ENCODE measurements around the gene MACROD1. TPM values are rescaled to one million over a fixed set of nuclear protein-coding genes. Genes with fewer than 3 reads are reported as not detected.
A peak's percentile ranks its signal among the peaks of the same experiment; 100 is the strongest.

The MACROD1 gene
- total RNA-seq, 1 donor from 2014 or later = 26.7 TPM

- intact Hi-C loops (cut with micrococcal nuclease) = no loop called here
- H3K9me3 Mint-ChIP-seq = no peaks in the 10 kb centered on the region
- H3K27me3 Mint-ChIP-seq (ENCODE audit: low read depth) = no peaks in the 10 kb centered on the region
- H3K27ac Mint-ChIP-seq = no peak overlapping the region
- no peaks in the 10 kb centered on the region for H3K36me3 Mint-ChIP-seq (ENCODE audit: low read depth)
- no peak for DNase-seq (ENCODE audit: low spot score)
- H3K4me3 Mint-ChIP-seq (ENCODE audit: low read depth) = no peak overlapping the region
- H3K4me1 Mint-ChIP-seq (ENCODE audit: low read depth) = no peaks in the 10 kb centered on the region
Measured at GRCh38 chr11:64084146-64084950, 81.6 kb downstream of the MACROD1 start.

GRCh38 chr11:64083398-64084080 lies 82.4 kb downstream of the MACROD1 start:
- no peaks in the 10 kb centered on the region for H3K9me3 Mint-ChIP-seq
- H3K27ac Mint-ChIP-seq = no peak overlapping the region
- intact Hi-C loops (cut with micrococcal nuclease) = no loop called here
- no peaks in the 10 kb centered on the region for H3K4me1 Mint-ChIP-seq (ENCODE audit: low read depth)
- no peaks in the 10 kb centered on the region for H3K36me3 Mint-ChIP-seq (ENCODE audit: low read depth)
- H3K4me3 Mint-ChIP-seq (ENCODE audit: low read depth) = no peak overlapping the region
- no peak for DNase-seq (ENCODE audit: low spot score)
- H3K27me3 Mint-ChIP-seq (ENCODE audit: low read depth) = no peaks in the 10 kb centered on the region

GRCh38 chr11:64081745-64082442 lies 84.0 kb downstream of the MACROD1 start:
- no peak overlapping the region for H3K4me3 Mint-ChIP-seq (ENCODE audit: low read depth)
- DNase-seq (ENCODE audit: low spot score) = no peak
- no peak overlapping the region for H3K27ac Mint-ChIP-seq
- intact Hi-C loops (cut with micrococcal nuclease) = no loop called here
- H3K27me3 Mint-ChIP-seq (ENCODE audit: low read depth) = no peaks in the 10 kb centered on the region
- no peaks in the 10 kb centered on the region for H3K4me1 Mint-ChIP-seq (ENCODE audit: low read depth)
- no peaks in the 10 kb centered on the region for H3K9me3 Mint-ChIP-seq
- no peaks in the 10 kb centered on the region for H3K36me3 Mint-ChIP-seq (ENCODE audit: low read depth)

- DNase-seq (ENCODE audit: low spot score) = no peak
- Mint-ChIP-seq H3K4me3 (ENCODE audit: low read depth) (no peak overlapping the region), H3K9me3 (no peaks in the 10 kb centered on the region), H3K36me3 (ENCODE audit: low read depth) (no peaks in the 10 kb centered on the region), H3K4me1 (ENCODE audit: low read depth) (no peaks in the 10 kb centered on the region), H3K27ac (no peak overlapping the region), H3K27me3 (ENCODE audit: low read depth) (no peaks in the 10 kb centered on the region)
- intact Hi-C loops (cut with micrococcal nuclease) = no loop called here
Measured at GRCh38 chr11:64080390-64080789, 85.5 kb downstream of the MACROD1 start.

GRCh38 chr11:64078905-64079304 lies 87.0 kb downstream of the MACROD1 start:
- Mint-ChIP-seq H3K27ac (no peak overlapping the region), H3K27me3 (ENCODE audit: low read depth) (no peaks in the 10 kb centered on the region), H3K4me1 (ENCODE audit: low read depth) (peaks cover 3% of the 10 kb centered on the region), H3K9me3 (no peaks in the 10 kb centered on the region), H3K4me3 (ENCODE audit: low read depth) (no peak overlapping the region), H3K36me3 (ENCODE audit: low read depth) (no peaks in the 10 kb centered on the region)
- DNase-seq (ENCODE audit: low spot score) = no peak
- intact Hi-C loops (cut with micrococcal nuclease) = no loop called here

GRCh38 chr11:64078284-64078683 lies 87.6 kb downstream of the MACROD1 start:
- Mint-ChIP-seq H3K36me3 (ENCODE audit: low read depth) (no peaks in the 10 kb centered on the region), H3K4me1 (ENCODE audit: low read depth) (peaks cover 3% of the 10 kb centered on the region), H3K9me3 (no peaks in the 10 kb centered on the region), H3K27me3 (ENCODE audit: low read depth) (no peaks in the 10 kb centered on the region), H3K4me3 (ENCODE audit: low read depth) (no peak overlapping the region), H3K27ac (no peak overlapping the region)
- intact Hi-C loops (cut with micrococcal nuclease) = no loop called here
- DNase-seq (ENCODE audit: low spot score) = no peak

- intact Hi-C loops (cut with micrococcal nuclease) = no loop called here
- Mint-ChIP-seq H3K9me3 (no peaks in the 10 kb centered on the region), H3K27ac (no peak overlapping the region), H3K36me3 (ENCODE audit: low read depth) (no peaks in the 10 kb centered on the region), H3K27me3 (ENCODE audit: low read depth) (no peaks in the 10 kb centered on the region), H3K4me1 (ENCODE audit: low read depth) (peaks cover 3% of the 10 kb centered on the region), H3K4me3 (ENCODE audit: low read depth) (no peak overlapping the region)
- no peak for DNase-seq (ENCODE audit: low spot score)
Measured at GRCh38 chr11:64077607-64078006, 88.3 kb downstream of the MACROD1 start.

- Mint-ChIP-seq H3K4me3 (ENCODE audit: low read depth) (no peak overlapping the region), H3K27me3 (ENCODE audit: low read depth) (no peaks in the 10 kb centered on the region), H3K4me1 (ENCODE audit: low read depth) (peaks cover 3% of the 10 kb centered on the region), H3K9me3 (no peaks in the 10 kb centered on the region), H3K36me3 (ENCODE audit: low read depth) (no peaks in the 10 kb centered on the region), H3K27ac (no peak overlapping the region)
- intact Hi-C loops (cut with micrococcal nuclease) = no loop called here
- no peak for DNase-seq (ENCODE audit: low spot score)
Measured at GRCh38 chr11:64076758-64077157, 89.2 kb downstream of the MACROD1 start.

- H3K27me3 Mint-ChIP-seq (ENCODE audit: low read depth) = no peaks in the 10 kb centered on the region
- peaks cover 3% of the 10 kb centered on the region for H3K4me1 Mint-ChIP-seq (ENCODE audit: low read depth)
- no peak overlapping the region for H3K27ac Mint-ChIP-seq
- DNase-seq (ENCODE audit: low spot score) = peak; percentile 16
- intact Hi-C loops (cut with micrococcal nuclease) = no loop called here
- H3K36me3 Mint-ChIP-seq (ENCODE audit: low read depth) = no peaks in the 10 kb centered on the region
- H3K9me3 Mint-ChIP-seq = no peaks in the 10 kb centered on the region
- no peak overlapping the region for H3K4me3 Mint-ChIP-seq (ENCODE audit: low read depth)
Measured at GRCh38 chr11:64074239-64074638, 91.7 kb downstream of the MACROD1 start.

GRCh38 chr11:64073542-64073941 lies 92.4 kb downstream of the MACROD1 start:
- no peak overlapping the region for H3K27ac Mint-ChIP-seq
- H3K27me3 Mint-ChIP-seq (ENCODE audit: low read depth) = no peaks in the 10 kb centered on the region
- H3K9me3 Mint-ChIP-seq = no peaks in the 10 kb centered on the region
- no peaks in the 10 kb centered on the region for H3K36me3 Mint-ChIP-seq (ENCODE audit: low read depth)
- no peak for DNase-seq (ENCODE audit: low spot score)
- H3K4me3 Mint-ChIP-seq (ENCODE audit: low read depth) = no peak overlapping the region
- peaks cover 3% of the 10 kb centered on the region for H3K4me1 Mint-ChIP-seq (ENCODE audit: low read depth)
- intact Hi-C loops (cut with micrococcal nuclease) = no loop called here

GRCh38 chr11:64072871-64073270 lies 93.0 kb downstream of the MACROD1 start:
- intact Hi-C loops (cut with micrococcal nuclease) = no loop called here
- no peak for DNase-seq (ENCODE audit: low spot score)
- Mint-ChIP-seq H3K4me1 (ENCODE audit: low read depth) (peaks cover 3% of the 10 kb centered on the region), H3K36me3 (ENCODE audit: low read depth) (no peaks in the 10 kb centered on the region), H3K9me3 (no peaks in the 10 kb centered on the region), H3K27ac (no peak overlapping the region), H3K27me3 (ENCODE audit: low read depth) (no peaks in the 10 kb centered on the region), H3K4me3 (ENCODE audit: low read depth) (no peak overlapping the region)

- no peak for DNase-seq (ENCODE audit: low spot score)
- H3K9me3 Mint-ChIP-seq = no peaks in the 10 kb centered on the region
- peaks cover 3% of the 10 kb centered on the region for H3K4me1 Mint-ChIP-seq (ENCODE audit: low read depth)
- no peak overlapping the region for H3K4me3 Mint-ChIP-seq (ENCODE audit: low read depth)
- no peaks in the 10 kb centered on the region for H3K27me3 Mint-ChIP-seq (ENCODE audit: low read depth)
- no peak overlapping the region for H3K27ac Mint-ChIP-seq
- intact Hi-C loops (cut with micrococcal nuclease) = no loop called here
- no peaks in the 10 kb centered on the region for H3K36me3 Mint-ChIP-seq (ENCODE audit: low read depth)
Measured at GRCh38 chr11:64072403-64072802, 93.5 kb downstream of the MACROD1 start.

- intact Hi-C loops (cut with micrococcal nuclease) = no loop called here
- no peak for DNase-seq (ENCODE audit: low spot score)
- no peak overlapping the region for H3K27ac Mint-ChIP-seq
- H3K4me3 Mint-ChIP-seq (ENCODE audit: low read depth) = no peak overlapping the region
- no peaks in the 10 kb centered on the region for H3K36me3 Mint-ChIP-seq (ENCODE audit: low read depth)
- peaks cover 3% of the 10 kb centered on the region for H3K4me1 Mint-ChIP-seq (ENCODE audit: low read depth)
- H3K27me3 Mint-ChIP-seq (ENCODE audit: low read depth) = no peaks in the 10 kb centered on the region
- no peaks in the 10 kb centered on the region for H3K9me3 Mint-ChIP-seq
Measured at GRCh38 chr11:64071849-64072248, 94.1 kb downstream of the MACROD1 start.

Data from activated T-helper 2 cell treated with anti-CD3 and anti-CD28 coated beads, Interferon-gamma antibody, Interleukin-2, Interleukin-4, amounts not matched to agents 10 μg/mL and 5 μg/mL and 100 μg/mL, durations not matched to agents 14 hours and 24 hours and 36 hours (primary cell).